Measurements from ENCODE around the gene RACK1.
A peak's percentile ranks its signal among the peaks of the same experiment; 100 is the strongest.

Gene RACK1

GRCh38 chr5:181221105-181221791 is 22.5 kb downstream of the RACK1 start:
- TF ChIP-seq EZH2phosphoT487 (IDR thresholded peaks at IDR 0.05; ENCODE audit: borderline replicate concordance, low read length), result no peak
- TF ChIP-seq, protein P1, sequence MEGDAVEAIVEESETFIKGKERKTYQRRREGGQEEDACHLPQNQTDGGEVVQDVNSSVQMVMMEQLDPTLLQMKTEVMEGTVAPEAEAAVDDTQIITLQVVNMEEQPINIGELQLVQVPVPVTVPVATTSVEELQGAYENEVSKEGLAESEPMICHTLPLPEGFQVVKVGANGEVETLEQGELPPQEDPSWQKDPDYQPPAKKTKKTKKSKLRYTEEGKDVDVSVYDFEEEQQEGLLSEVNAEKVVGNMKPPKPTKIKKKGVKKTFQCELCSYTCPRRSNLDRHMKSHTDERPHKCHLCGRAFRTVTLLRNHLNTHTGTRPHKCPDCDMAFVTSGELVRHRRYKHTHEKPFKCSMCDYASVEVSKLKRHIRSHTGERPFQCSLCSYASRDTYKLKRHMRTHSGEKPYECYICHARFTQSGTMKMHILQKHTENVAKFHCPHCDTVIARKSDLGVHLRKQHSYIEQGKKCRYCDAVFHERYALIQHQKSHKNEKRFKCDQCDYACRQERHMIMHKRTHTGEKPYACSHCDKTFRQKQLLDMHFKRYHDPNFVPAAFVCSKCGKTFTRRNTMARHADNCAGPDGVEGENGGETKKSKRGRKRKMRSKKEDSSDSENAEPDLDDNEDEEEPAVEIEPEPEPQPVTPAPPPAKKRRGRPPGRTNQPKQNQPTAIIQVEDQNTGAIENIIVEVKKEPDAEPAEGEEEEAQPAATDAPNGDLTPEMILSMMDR (IDR thresholded peaks at IDR 0.05; ENCODE audit: low read depth, low read length, poor library complexity, severe bottlenecking), result no peak
- Histone ChIP-seq H3K27ac (ENCODE audit: low read depth, low read length) (peak overlapping the region; percentile 89), H3K9me3 (ENCODE audit: control insufficient read depth, insufficient read depth, low read length) (no peaks in the 10 kb centered on the region), H3K27me3 (ENCODE audit: control insufficient read depth, low read length) (no peaks in the 10 kb centered on the region), H3K4me3 (ENCODE audit: low read length) (peak overlapping the region; percentile 88), H3K36me3 (ENCODE audit: control insufficient read depth, low read length) (peaks cover 14% of the 10 kb centered on the region), H3K4me2 (ENCODE audit: low read length) (peak overlapping the region; percentile 96), H3K79me2 (ENCODE audit: control insufficient read depth, low read length) (peaks cover 27% of the 10 kb centered on the region), H3K4me1 (ENCODE audit: control insufficient read depth, low read length) (peaks cover 52% of the 10 kb centered on the region), H3K9me2 (replicated peaks; ENCODE audit: control insufficient read depth, low read length) (no peaks in the 10 kb centered on the region), H4K20me1 (ENCODE audit: control insufficient read depth, insufficient read depth, low read depth, low read length) (no peaks in the 10 kb centered on the region), H3F3A (ENCODE audit: control insufficient read depth, insufficient read depth) (peaks cover 37% of the 10 kb centered on the region)

- Histone ChIP-seq H3K4me1 (ENCODE audit: control insufficient read depth, low read length) (peaks cover 50% of the 10 kb centered on the region), H4K20me1 (ENCODE audit: control insufficient read depth, insufficient read depth, low read depth, low read length) (no peaks in the 10 kb centered on the region), H3K27ac (ENCODE audit: low read depth, low read length) (no peak overlapping the region), H3F3A (ENCODE audit: control insufficient read depth, insufficient read depth) (peaks cover 37% of the 10 kb centered on the region), H3K27me3 (ENCODE audit: control insufficient read depth, low read length) (no peaks in the 10 kb centered on the region), H3K9me2 (replicated peaks; ENCODE audit: control insufficient read depth, low read length) (no peaks in the 10 kb centered on the region), H3K79me2 (ENCODE audit: control insufficient read depth, low read length) (peaks cover 16% of the 10 kb centered on the region), H3K4me2 (ENCODE audit: low read length) (no peak overlapping the region), H3K36me3 (ENCODE audit: control insufficient read depth, low read length) (peaks cover 8% of the 10 kb centered on the region), H3K4me3 (ENCODE audit: low read length) (no peak overlapping the region), H3K9me3 (ENCODE audit: control insufficient read depth, insufficient read depth, low read length) (no peaks in the 10 kb centered on the region)
- TF ChIP-seq EZH2phosphoT487 (IDR thresholded peaks at IDR 0.05; ENCODE audit: borderline replicate concordance, low read length), result no peak
- TF ChIP-seq, protein P1 (IDR thresholded peaks at IDR 0.05; ENCODE audit: low read depth, low read length, poor library complexity, severe bottlenecking), result no peak
These were observed 23.6 kb downstream of the RACK1 start for GRCh38 chr5:181220178-181220515.

DNA sequence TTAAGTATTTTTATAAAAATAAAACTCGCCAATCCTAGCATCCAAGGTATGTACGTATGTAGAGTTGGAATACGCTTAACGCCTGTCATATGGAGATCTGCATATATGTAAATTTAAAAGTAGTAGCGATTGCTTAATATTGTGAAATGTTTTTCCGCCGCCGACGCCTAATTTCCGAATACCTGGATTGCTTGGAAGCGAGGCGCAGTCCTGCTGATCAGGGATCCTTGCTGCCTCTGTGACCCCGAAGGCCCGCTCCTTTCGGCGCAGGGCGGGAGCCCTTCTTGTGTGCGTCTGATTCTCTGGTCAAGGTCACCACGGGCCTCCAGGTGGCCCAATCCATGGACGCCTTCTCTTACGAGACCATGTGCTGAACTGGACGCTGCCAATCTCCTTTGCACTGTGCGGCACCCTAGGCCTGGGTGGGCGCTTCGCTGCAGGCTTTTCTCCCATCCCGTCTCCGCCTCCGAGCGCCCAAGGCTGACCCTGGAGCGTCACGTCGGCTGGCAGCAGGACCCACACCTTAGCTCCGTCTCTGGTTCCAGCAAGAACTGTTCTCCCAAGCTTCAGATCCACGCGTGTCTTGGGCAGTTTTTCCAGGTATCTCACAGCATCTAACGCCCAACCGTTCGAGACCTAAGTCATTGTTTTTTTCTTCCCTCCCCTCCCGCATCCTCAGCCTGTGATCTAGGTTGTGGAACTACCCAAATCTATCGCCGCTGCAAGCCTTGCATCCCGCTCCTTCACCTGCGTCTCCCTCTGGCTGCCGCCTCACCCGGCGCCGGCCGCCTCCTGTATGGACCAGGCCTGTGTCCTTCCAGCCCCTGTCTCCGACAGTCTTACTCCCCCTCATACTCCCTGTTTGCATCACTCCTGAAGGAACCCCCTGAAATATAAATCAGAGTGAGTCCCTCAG is 24.2 kb downstream of the RACK1 start:
- Histone ChIP-seq H3K27me3 (ENCODE audit: control insufficient read depth, low read length) (no peaks in the 10 kb centered on the region), H3K9me3 (ENCODE audit: control insufficient read depth, insufficient read depth, low read length) (no peaks in the 10 kb centered on the region), H3K9me2 (replicated peaks; ENCODE audit: control insufficient read depth, low read length) (no peaks in the 10 kb centered on the region), H3K4me1 (ENCODE audit: control insufficient read depth, low read length) (peaks cover 44% of the 10 kb centered on the region), H3F3A (ENCODE audit: control insufficient read depth, insufficient read depth) (peaks cover 42% of the 10 kb centered on the region), H3K4me3 (ENCODE audit: low read length) (no peak overlapping the region), H3K36me3 (ENCODE audit: control insufficient read depth, low read length) (peaks cover 2% of the 10 kb centered on the region), H4K20me1 (ENCODE audit: control insufficient read depth, insufficient read depth, low read depth, low read length) (no peaks in the 10 kb centered on the region), H3K79me2 (ENCODE audit: control insufficient read depth, low read length) (peaks cover 10% of the 10 kb centered on the region), H3K4me2 (ENCODE audit: low read length) (no peak overlapping the region), H3K27ac (ENCODE audit: low read depth, low read length) (no peak overlapping the region)
- TF ChIP-seq EZH2phosphoT487 (IDR thresholded peaks at IDR 0.05; ENCODE audit: borderline replicate concordance, low read length), result no peak
- TF ChIP-seq, protein P1 (IDR thresholded peaks at IDR 0.05; ENCODE audit: low read depth, low read length, poor library complexity, severe bottlenecking), result no peak

Measured in DOHH2 (cell line).